GM13976 (cell line): ENCODE results near the gene CARD9.

Source experiments
- DNase-seq: peaks from one replicate; pipeline ENCODE4 v3.0.0; 2012; ENCODE audit warnings: low spot score
- in situ Hi-C: fragments of 300-500 bp; cut with MboI; formaldehyde crosslinking; loops from one replicate; pipeline ENCODE4 v1.12.0; 2022; ENCODE audit warnings: low sequenced_read_pairs, mixed read lengths, inconsistent platforms; ENCODE audit not compliant: unreplicated experiment
- TF ChIP-seq, protein P1 (sequence below): IDR thresholded peaks from 2 replicates; pipeline ENCODE4 v1.5.1; 2012; ENCODE audit warnings: borderline replicate concordance, mild to moderate bottlenecking; ENCODE audit not compliant: insufficient read depth; ENCODE audit errors: extremely low read depth, missing control alignments, control extremely low read depth

The CARD9 gene

DNA sequence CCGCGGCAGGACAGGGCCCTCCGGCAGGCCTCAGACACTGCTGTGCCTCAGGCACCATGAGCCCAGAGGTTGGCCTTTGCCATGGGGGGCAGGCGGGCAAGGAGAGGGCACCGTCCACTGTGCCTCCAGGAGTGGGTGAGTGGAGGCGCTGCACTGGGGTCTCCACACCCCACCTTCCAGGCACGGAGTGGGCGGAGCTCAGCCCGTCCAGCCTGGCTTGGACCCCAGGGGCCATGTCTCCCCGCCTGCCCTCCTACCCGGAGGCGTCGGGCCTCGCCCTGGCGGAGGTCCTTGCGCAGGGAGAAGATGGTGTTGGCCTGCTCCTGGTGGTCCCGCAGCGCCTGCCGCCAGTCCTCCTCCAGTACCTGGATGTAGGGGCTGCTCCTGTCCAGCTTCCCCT, 3.4 kb downstream of the CARD9 start:
- TF ChIP-seq, protein P1, sequence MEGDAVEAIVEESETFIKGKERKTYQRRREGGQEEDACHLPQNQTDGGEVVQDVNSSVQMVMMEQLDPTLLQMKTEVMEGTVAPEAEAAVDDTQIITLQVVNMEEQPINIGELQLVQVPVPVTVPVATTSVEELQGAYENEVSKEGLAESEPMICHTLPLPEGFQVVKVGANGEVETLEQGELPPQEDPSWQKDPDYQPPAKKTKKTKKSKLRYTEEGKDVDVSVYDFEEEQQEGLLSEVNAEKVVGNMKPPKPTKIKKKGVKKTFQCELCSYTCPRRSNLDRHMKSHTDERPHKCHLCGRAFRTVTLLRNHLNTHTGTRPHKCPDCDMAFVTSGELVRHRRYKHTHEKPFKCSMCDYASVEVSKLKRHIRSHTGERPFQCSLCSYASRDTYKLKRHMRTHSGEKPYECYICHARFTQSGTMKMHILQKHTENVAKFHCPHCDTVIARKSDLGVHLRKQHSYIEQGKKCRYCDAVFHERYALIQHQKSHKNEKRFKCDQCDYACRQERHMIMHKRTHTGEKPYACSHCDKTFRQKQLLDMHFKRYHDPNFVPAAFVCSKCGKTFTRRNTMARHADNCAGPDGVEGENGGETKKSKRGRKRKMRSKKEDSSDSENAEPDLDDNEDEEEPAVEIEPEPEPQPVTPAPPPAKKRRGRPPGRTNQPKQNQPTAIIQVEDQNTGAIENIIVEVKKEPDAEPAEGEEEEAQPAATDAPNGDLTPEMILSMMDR: no peak
- in situ Hi-C loops: no loop called here
- DNase-seq: no peak

DNA sequence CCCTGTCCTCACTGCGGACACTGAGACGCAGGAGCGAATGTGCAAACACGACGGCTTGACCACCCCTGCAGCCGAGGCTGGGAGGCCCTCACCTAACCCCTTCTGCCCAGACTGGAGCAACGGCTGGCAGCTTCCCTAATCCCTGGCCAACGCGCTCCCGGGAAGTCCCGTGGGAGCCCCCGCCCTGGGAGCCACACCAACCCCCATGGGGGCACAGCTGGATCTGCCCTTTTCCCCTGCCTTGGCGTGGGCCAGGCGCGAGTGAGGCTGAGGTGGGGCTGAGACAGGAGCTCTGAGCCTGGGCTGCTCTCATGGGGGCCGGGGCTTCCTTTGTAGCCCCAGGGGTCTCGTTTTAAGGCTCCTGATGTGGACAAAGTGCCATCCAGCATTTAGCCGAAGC, 5.3 kb downstream of the CARD9 start:
- TF ChIP-seq, protein P1: no peak
- no peak for DNase-seq
- in situ Hi-C loops: no loop called here

GRCh38 chr9:136367296-136368145, 5.9 kb downstream of the CARD9 start:
- no peak for DNase-seq
- TF ChIP-seq, protein P1: no peak

DNA sequence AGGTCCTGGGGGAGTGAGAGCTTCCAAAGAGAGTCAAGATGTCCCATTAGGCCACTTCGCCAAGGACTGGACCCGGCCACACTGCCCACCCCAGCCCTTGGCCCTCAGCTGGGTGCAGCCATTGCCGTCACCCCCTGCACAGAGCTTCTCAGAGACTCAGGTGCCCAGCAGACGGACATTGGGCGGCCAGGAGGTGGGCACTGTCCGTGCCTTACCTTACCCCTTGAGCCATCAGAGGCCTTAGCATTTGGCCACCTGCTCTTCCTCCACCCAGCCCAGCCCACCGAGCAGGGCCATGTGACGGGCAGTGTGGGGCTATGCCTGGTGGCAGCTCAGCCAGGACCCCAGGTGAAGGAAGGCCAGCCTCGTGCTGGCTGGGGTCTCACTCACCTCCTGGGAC, 6.6 kb downstream of the CARD9 start:
- TF ChIP-seq, protein P1: no peak
- DNase-seq: no peak

More at GRCh38 chr9:136367296-136368145, 5.9 kb downstream of the CARD9 start:
- in situ Hi-C loops: no loop called here

DNA sequence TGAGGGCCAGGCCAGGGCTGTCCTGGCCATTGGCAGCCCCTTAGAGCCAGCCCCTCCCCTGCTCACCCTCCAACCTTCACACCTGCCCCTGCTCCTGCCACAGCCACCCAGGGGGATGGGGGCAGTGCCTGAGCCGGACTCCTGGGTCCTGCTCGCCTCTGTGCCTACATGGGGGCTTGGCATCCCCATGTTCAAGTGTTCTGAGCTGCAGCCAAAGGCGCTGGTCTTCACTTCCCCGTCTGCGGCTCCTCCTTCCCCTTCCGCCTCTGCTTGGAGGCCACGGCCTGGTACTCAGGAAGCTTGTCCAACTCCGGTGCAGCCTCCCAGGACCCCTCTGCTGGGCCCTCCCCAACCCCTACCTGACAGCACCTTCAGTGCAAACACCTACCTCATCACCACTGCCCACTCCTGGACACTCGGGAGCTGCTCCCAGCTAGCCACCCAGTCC, 7.7 kb downstream of the CARD9 start:
- in situ Hi-C loops: no loop called here
- TF ChIP-seq, protein P1: no peak
- no peak for DNase-seq

More for the DNA sequence above, 6.6 kb downstream of the CARD9 start:
- in situ Hi-C loops: no loop called here

GRCh38 chr9:136364942-136365774, 8.3 kb downstream of the CARD9 start:
- in situ Hi-C loops: no loop called here
- TF ChIP-seq, protein P1: no peak
- DNase-seq: no peak
